NCI-H2107 treated with DMSO at 0.1 percent for 48 hours (cell line): Measurements from ENCODE around the gene GSTA3.
"Not testable (repeated sequence)": the region's sequence is repeated elsewhere in the genome, so short reads cannot be mapped to it uniquely, and the experiment has no call there.

Experiments
- DNase-seq: peaks from one replicate; lab custom pipeline; 2025; ENCODE audit not compliant: unreplicated experiment; lab: John Stamatoyannopoulos, UW

Gene GSTA3

DNA sequence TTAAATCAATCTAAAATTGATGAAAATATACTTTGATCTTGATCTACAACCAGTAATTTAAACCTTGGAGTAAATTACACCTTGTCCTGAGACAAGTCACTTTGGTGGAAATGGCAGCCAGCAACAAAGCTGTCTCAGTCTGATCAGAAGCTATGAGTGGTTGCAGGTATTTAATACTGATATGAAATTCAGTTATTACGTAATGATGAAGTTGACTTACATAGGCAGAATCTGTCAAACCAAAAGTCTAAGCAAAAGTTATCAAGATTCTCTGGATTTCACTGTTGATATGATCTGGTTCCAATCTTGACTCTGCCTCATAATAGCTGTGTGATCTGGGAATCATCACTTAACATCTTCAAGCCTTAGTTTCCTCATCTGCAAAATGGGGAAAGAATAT, 41.3 kb downstream of the GSTA3 start:
- no peak for DNase-seq

- DNase-seq: not testable (repeated sequence)
These were observed 48.3 kb downstream of the GSTA3 start for GRCh38 chr6:52861151-52861550.

- DNase-seq: no peak
These were observed 51.1 kb downstream of the GSTA3 start for GRCh38 chr6:52858416-52858815.

- DNase-seq: not testable (repeated sequence)
These were observed 53.4 kb downstream of the GSTA3 start for GRCh38 chr6:52856137-52856536.

GRCh38 chr6:52849137-52849536, 60.4 kb downstream of the GSTA3 start:
- DNase-seq: no peak
